ENCODE data around the gene EEFSEC. TPM values are rescaled to one million over a fixed set of nuclear protein-coding genes. Genes with fewer than 3 reads are reported as not detected.

The EEFSEC gene
- total and polyA plus RNA-seq, 2 of the 8 experiments (the other 6 are each of a cell fraction or from before 2014, with no cell fraction given), result 13.1 to 19.8 TPM

DNA sequence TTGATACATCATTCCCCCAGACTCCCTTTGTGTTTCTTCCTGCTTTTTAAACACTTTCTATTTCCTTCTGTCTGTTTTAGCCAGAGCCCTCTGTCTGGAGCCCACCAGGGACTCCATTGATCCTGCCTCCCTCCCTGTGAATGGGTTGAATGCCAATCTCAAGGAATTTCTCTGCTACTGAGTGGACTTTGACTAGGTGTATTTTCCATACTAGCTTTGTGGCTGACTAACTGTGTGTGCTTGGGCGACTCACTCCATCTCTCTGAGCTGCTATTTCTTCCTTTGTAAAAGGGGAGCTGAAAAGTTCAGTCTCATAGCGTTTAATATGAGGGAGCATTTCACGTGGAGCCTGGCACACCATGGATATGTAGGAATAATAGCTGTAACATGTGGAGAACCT lies 98.8 kb downstream of the EEFSEC start (continued):
- no peak for TF ChIP-seq SP1 (IDR thresholded peaks at IDR 0.05; ENCODE audit: low read depth, low read length)
- TF ChIP-seq CTCF (IDR thresholded peaks at IDR 0.05; ENCODE audit: control extremely low read depth in 1 of 3, insufficient read depth in 1 of 3, low read depth in 1 of 3, low read length in 3 of 3), result no peak
- TF ChIP-seq BRCA1 (IDR thresholded peaks at IDR 0.05; ENCODE audit: low read depth, low read length), result no peak
